K562 (cell line): ENCODE results near the gene FOXO4.

Experiments used
- ZNF644 ChIP-seq: fragments of 200-800 bp; sonication (Bioruptor generic); IDR thresholded peaks from 2 replicates; pipeline ENCODE4 v1.6.1; 2016; ENCODE audit warnings: low read depth, missing genetic modification characterization, missing compliant biosample characterization
- TF ChIP-seq, protein P1 (sequence below), 3 experiments: IDR thresholded peaks in 2 of 3; conservative IDR thresholded peaks in 1 of 3; 2 replicates each; pipeline ENCODE4 v1.5.1; 2011 to 2012; ENCODE audit warnings: low read length in 3 of 3, mild to moderate bottlenecking in 3 of 3, control low read depth in 2 of 3, improper control_type of control experiment in 1 of 3, inconsistent platforms in 1 of 3, low read depth in 1 of 3, mixed read lengths in 1 of 3, moderate library complexity in 1 of 3; ENCODE audit not compliant: insufficient read depth in 2 of 3

DNA sequence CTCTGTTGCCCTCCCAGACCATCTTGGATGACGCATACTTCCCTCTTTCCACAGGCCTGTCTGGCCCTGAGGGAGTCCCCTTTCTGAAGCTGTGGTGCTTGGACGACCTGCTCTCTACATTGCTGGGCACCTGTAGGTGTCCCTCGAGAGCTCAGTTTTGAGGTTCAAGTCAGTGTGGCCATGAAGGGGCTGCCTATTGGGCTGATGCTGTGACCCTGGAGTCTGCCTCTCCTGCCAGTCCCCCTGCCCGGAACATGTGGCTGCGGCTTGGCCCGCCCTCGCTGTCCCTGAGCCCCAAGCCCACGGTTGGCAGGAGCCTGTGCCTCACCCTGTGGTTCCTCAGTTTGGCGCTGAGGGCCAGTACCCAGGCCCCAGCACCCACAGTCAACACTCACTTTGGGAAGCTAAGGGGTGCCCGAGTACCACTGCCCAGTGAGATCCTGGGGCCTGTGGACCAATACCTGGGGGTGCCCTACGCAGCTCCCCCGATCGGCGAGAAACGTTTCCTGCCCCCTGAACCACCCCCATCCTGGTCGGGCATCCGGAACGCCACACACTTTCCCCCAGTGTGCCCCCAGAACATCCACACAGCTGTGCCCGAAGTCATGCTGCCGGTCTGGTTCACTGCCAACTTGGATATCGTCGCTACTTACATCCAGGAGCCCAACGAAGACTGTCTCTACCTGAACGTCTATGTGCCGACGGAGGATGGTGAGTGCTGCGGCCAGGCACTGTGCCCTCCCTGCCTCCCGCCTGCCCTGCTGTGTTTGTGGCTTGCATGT is 52.0 kb downstream of the FOXO4 start:
- TF ChIP-seq, protein P1, sequence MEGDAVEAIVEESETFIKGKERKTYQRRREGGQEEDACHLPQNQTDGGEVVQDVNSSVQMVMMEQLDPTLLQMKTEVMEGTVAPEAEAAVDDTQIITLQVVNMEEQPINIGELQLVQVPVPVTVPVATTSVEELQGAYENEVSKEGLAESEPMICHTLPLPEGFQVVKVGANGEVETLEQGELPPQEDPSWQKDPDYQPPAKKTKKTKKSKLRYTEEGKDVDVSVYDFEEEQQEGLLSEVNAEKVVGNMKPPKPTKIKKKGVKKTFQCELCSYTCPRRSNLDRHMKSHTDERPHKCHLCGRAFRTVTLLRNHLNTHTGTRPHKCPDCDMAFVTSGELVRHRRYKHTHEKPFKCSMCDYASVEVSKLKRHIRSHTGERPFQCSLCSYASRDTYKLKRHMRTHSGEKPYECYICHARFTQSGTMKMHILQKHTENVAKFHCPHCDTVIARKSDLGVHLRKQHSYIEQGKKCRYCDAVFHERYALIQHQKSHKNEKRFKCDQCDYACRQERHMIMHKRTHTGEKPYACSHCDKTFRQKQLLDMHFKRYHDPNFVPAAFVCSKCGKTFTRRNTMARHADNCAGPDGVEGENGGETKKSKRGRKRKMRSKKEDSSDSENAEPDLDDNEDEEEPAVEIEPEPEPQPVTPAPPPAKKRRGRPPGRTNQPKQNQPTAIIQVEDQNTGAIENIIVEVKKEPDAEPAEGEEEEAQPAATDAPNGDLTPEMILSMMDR (IDR thresholded peaks at IDR 0.05 in 2 of 3, conservative IDR thresholded peaks at IDR 0.05 in 1 of 3; ENCODE audit: insufficient read depth in 2 of 3, low read depth in 1 of 3, low read length in 3 of 3) = no peak
- no peak for TF ChIP-seq ZNF644 (tag)
